GM21390 (cell line): ENCODE results near the gene SMARCD1.
"Not testable (repeated sequence)": the region's sequence is repeated elsewhere in the genome, so short reads cannot be mapped to it uniquely, and the experiment has no call there.

Experiments
- ATAC-seq: cut with Tn5 transposase; IDR thresholded peaks from one replicate; pipeline ENCODE4 v1.9.1; 2021; ENCODE audit not compliant: unreplicated experiment

The SMARCD1 gene

GRCh38 chr12:50075808-50076170, 9.4 kb upstream of the SMARCD1 start:
- ATAC-seq, result no peak

GRCh38 chr12:50077099-50077498, 8.0 kb upstream of the SMARCD1 start:
- ATAC-seq, result no peak

- ATAC-seq, result no peak
Measured at GRCh38 chr12:50078281-50078680, 6.9 kb upstream of the SMARCD1 start.

- no peak for ATAC-seq
Measured at GRCh38 chr12:50079771-50080170, 5.4 kb upstream of the SMARCD1 start.

GRCh38 chr12:50081096-50081808, 3.9 kb upstream of the SMARCD1 start:
- ATAC-seq, result no peak

- no peak for ATAC-seq
Measured at GRCh38 chr12:50082644-50083043, 2.5 kb upstream of the SMARCD1 start.

GRCh38 chr12:50083301-50083700, 1.8 kb upstream of the SMARCD1 start:
- ATAC-seq, result no peak

GRCh38 chr12:50084409-50084774, 750 bp upstream of the SMARCD1 start:
- not testable (repeated sequence) for ATAC-seq

GRCh38 chr12:50085615-50086072, 502 bp downstream of the SMARCD1 start:
- ATAC-seq, result no peak

GRCh38 chr12:50086148-50086547, 1.0 kb downstream of the SMARCD1 start:
- no peak for ATAC-seq

- ATAC-seq, result no peak
Measured at GRCh38 chr12:50087151-50087550, 2.0 kb downstream of the SMARCD1 start.

GRCh38 chr12:50087995-50088394, 2.9 kb downstream of the SMARCD1 start:
- ATAC-seq, result no peak

GRCh38 chr12:50088577-50089335, 3.6 kb downstream of the SMARCD1 start:
- no peak for ATAC-seq

- ATAC-seq, result no peak
Measured at GRCh38 chr12:50089730-50090129, 4.6 kb downstream of the SMARCD1 start.

GRCh38 chr12:50090391-50090790, 5.2 kb downstream of the SMARCD1 start:
- ATAC-seq, result no peak

- no peak for ATAC-seq
Measured at GRCh38 chr12:50097952-50098351, 12.8 kb downstream of the SMARCD1 start.

- ATAC-seq, result no peak
Measured at GRCh38 chr12:50099302-50100008, 14.3 kb downstream of the SMARCD1 start.

GRCh38 chr12:50100561-50100960, 15.4 kb downstream of the SMARCD1 start:
- no peak for ATAC-seq

- ATAC-seq, result no peak
Measured at GRCh38 chr12:50101663-50102062, 16.5 kb downstream of the SMARCD1 start.

- no peak for ATAC-seq
Measured at GRCh38 chr12:50102131-50102531, 17.0 kb downstream of the SMARCD1 start.

GRCh38 chr12:50102646-50103309, 17.6 kb downstream of the SMARCD1 start:
- ATAC-seq, result no peak
